Ishikawa (cell line): ENCODE results near the gene NRCAM.

Source experiments
- CEBPB ChIP-seq: IDR thresholded peaks from 2 replicates; pipeline ENCODE4 v1.6.1; 2012
- CREB1 ChIP-seq: IDR thresholded peaks from 2 replicates; pipeline ENCODE4 v1.6.1; 2012; ENCODE audit warnings: low read depth
- EGR1 ChIP-seq: IDR thresholded peaks from 2 replicates; pipeline ENCODE4 v1.6.1; 2012
- EP300 ChIP-seq: IDR thresholded peaks from 2 replicates; pipeline ENCODE4 v1.6.1; 2012; ENCODE audit warnings: borderline replicate concordance
- FOXM1 ChIP-seq: IDR thresholded peaks from 2 replicates; pipeline ENCODE4 v1.6.1; 2012; ENCODE audit warnings: low read depth, borderline replicate concordance
- MAX ChIP-seq: IDR thresholded peaks from 2 replicates; pipeline ENCODE4 v1.6.1; 2012
- NFIC ChIP-seq: IDR thresholded peaks from 2 replicates; pipeline ENCODE4 v1.6.1; 2012
- RAD21 ChIP-seq: IDR thresholded peaks from 2 replicates; pipeline ENCODE4 v1.6.1; 2012; ENCODE audit warnings: low read depth
- TAF1 ChIP-seq: IDR thresholded peaks from 2 replicates; pipeline ENCODE4 v1.6.1; 2012; ENCODE audit warnings: low read depth, mild to moderate bottlenecking
- TCF12 ChIP-seq: IDR thresholded peaks from 2 replicates; pipeline ENCODE4 v1.6.1; 2012; ENCODE audit warnings: low read depth
- TEAD4 ChIP-seq: IDR thresholded peaks from 2 replicates; pipeline ENCODE4 v1.6.1; 2012
- USF1 ChIP-seq: IDR thresholded peaks from 2 replicates; pipeline ENCODE4 v1.6.1; 2012
- YY1 ChIP-seq: IDR thresholded peaks from 2 replicates; pipeline ENCODE4 v1.6.1; 2012; ENCODE audit warnings: low read depth
- ZBTB7A ChIP-seq: IDR thresholded peaks from 2 replicates; pipeline ENCODE4 v1.6.1; 2012; ENCODE audit warnings: low read depth
- TF ChIP-seq, protein P1 (sequence below): IDR thresholded peaks from 2 replicates; pipeline ENCODE4 v1.6.1; 2012; ENCODE audit warnings: low read depth, mild to moderate bottlenecking

NRCAM gene

DNA sequence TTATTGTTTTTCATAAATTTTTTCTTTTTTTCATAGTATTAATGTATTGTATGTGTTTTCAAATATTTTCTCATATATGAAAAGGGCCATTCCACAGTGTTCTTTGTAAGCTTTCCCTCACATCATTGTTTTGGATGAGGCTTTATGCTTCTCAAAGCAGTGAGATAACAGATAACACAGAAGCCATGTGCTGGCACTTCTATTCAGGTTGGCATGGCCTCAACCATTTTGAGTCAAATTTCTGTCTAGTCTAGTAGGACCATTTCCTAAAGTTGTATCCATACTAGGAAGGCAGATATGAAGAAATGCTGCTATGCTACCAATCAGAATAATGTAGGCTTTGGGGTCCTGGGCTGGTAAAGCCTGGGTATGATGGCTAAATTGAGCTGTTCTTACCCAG lies 190.2 kb downstream of the NRCAM start:
- TF ChIP-seq MAX (no peak), EGR1 (no peak), TEAD4 (no peak), RAD21 (no peak), EP300 (no peak), YY1 (no peak), FOXM1 (no peak), CEBPB (no peak), CREB1 (no peak)
- TF ChIP-seq, protein P1, sequence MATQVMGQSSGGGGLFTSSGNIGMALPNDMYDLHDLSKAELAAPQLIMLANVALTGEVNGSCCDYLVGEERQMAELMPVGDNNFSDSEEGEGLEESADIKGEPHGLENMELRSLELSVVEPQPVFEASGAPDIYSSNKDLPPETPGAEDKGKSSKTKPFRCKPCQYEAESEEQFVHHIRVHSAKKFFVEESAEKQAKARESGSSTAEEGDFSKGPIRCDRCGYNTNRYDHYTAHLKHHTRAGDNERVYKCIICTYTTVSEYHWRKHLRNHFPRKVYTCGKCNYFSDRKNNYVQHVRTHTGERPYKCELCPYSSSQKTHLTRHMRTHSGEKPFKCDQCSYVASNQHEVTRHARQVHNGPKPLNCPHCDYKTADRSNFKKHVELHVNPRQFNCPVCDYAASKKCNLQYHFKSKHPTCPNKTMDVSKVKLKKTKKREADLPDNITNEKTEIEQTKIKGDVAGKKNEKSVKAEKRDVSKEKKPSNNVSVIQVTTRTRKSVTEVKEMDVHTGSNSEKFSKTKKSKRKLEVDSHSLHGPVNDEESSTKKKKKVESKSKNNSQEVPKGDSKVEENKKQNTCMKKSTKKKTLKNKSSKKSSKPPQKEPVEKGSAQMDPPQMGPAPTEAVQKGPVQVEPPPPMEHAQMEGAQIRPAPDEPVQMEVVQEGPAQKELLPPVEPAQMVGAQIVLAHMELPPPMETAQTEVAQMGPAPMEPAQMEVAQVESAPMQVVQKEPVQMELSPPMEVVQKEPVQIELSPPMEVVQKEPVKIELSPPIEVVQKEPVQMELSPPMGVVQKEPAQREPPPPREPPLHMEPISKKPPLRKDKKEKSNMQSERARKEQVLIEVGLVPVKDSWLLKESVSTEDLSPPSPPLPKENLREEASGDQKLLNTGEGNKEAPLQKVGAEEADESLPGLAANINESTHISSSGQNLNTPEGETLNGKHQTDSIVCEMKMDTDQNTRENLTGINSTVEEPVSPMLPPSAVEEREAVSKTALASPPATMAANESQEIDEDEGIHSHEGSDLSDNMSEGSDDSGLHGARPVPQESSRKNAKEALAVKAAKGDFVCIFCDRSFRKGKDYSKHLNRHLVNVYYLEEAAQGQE, result no peak

DNA sequence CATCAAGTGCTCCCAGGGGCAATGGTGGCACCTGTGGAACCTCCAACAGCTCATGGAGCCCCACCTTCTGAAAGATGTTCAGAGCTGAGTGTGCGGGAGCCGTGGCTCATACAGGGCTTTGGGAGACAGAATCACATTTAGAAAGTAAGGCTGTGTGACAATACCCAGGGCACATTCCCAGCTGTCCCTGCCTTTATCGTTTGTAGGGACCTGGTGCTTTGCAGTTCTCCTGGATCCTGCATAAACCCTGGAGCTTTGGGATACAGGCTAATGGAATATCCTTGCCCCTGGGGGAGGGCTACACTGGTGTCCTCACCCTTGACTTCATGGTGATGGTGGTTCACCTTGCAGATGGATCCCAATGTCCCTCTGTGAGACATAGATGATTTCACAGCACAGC lies 191.2 kb downstream of the NRCAM start:
- TF ChIP-seq USF1 (no peak), TEAD4 (no peak), MAX (no peak), EP300 (no peak), CREB1 (no peak), TCF12 (no peak), EGR1 (no peak)
- TF ChIP-seq, protein P1, result no peak

- TF ChIP-seq TAF1 (no peak), USF1 (no peak), EP300 (no peak), FOXM1 (no peak), TCF12 (no peak), CEBPB (no peak)
Observed at GRCh38 chr7:108263425-108263824, 192.8 kb downstream of the NRCAM start.

DNA sequence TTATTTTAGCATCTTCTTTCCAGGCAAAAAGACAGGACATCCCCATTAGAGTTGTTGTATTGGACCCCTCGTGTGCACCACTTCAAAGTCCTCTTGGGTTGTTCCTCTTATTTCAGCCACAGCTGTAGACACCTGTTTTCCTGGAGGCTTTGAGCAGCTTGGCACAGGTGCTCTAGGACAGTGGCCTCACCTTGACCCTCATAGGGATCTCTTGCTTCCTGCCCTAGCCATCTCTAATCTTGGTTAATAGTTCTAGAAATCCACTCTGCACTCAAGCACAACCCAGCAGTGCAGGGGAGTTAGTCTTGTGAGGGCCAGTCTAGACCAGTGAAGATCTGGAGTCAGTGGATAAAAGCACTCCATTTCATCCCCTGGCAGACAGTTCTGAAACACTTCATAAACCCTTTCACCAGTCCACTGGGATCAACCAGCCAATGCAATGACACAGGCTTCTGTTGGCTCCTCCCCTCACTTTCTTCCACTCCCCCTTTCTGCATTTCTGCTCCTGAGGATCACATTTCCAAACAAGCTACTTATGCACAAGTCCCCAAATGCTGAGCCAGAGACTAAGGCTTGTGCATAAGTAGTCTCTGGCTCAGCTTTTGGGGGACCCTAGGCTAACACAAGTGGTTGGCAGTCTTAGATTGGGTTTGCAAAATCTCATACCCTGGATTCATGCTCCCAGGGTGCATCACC lies 194.5 kb downstream of the NRCAM start:
- no peak for TF ChIP-seq FOXM1
- TF ChIP-seq ZBTB7A, result no peak

- TF ChIP-seq NFIC (no peak), ZBTB7A (no peak), CEBPB (no peak), TAF1 (no peak), MAX (no peak), USF1 (no peak), EP300 (no peak), TEAD4 (no peak), EGR1 (no peak), CREB1 (no peak), FOXM1 (no peak), TCF12 (no peak), YY1 (no peak), RAD21 (no peak)
- TF ChIP-seq, protein P1, result no peak
Observed at GRCh38 chr7:108257954-108258353, 198.3 kb downstream of the NRCAM start.
